Activated T-helper 17 cell treated with anti-CD3 and anti-CD28 coated beads, Interleukin-2, amount 50 U/mL, for 72 hours (primary cell): ENCODE measurements around the gene ELAVL3. TPM values are rescaled to one million over a fixed set of nuclear protein-coding genes. Genes with fewer than 3 reads are reported as not detected.

Experiments
- ATAC-seq: fragments of 150-1000 bp; cut with Tn5 transposase; replicated peaks from 2 replicates; pipeline ENCODE4 v1.10.0; 2021; ENCODE audit warnings: mild to moderate bottlenecking, moderate library complexity
- H3K27ac Mint-ChIP-seq: one replicate; pipeline ENCODE4 v1.8.0; 2022; ENCODE audit warnings: mixed read lengths
- H3K27me3 Mint-ChIP-seq: one replicate; pipeline ENCODE4 v1.8.0; 2022; ENCODE audit warnings: mixed read lengths
- H3K36me3 Mint-ChIP-seq: one replicate; pipeline ENCODE4 v1.8.0; 2022; ENCODE audit warnings: low read depth, mild to moderate bottlenecking, mixed read lengths
- H3K4me1 Mint-ChIP-seq: one replicate; pipeline ENCODE4 v1.8.0; 2022; ENCODE audit warnings: mixed read lengths
- H3K4me3 Mint-ChIP-seq: one replicate; pipeline ENCODE4 v1.8.0; 2022; ENCODE audit warnings: mild to moderate bottlenecking, mixed read lengths
- H3K9me3 Mint-ChIP-seq: one replicate; pipeline ENCODE4 v1.8.0; 2022; ENCODE audit warnings: mixed read lengths
- total RNA-seq, 2 donors: library from RNA; stranded (reverse); gene quantifications; one replicate each; pipeline ENCODE4 v1.2.3, GENCODE V29; 2022

The ELAVL3 gene
- total RNA-seq, 2 donors from 2014 or later, result 0.45 TPM; not detected in 1

DNA sequence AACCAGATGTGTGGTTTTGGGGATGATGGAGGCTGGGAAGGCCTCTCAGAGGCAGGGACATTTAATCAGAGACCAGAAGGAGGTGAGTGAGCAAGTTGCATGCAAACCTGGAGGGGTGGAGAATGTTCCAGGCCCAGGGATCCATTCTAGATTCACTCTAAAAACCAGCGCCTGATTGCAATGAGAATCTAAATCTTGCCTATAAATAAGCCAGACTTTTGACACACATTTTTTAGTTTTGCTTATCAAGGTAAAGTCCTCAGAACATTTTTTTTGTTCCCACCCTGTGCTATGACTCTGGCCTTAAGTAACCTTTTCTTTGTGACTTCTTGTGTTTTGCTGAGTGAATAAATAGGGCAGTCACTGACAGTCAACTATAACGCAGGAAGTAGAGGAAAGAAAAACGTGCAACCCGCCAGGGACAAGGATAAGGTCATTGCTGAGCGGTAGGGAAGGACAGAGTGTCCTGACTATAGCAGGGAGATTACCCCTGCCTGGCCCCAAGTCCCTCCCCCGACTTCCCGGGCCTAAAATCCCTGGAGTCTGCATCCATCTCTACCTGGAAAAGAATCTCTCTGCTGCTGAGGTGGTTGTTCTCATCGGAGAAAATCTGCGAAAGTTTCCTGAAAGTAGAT lies 76.1 kb downstream of the ELAVL3 start:
- H3K27me3 Mint-ChIP-seq, result peaks cover 7% of the 10 kb centered on the region

DNA sequence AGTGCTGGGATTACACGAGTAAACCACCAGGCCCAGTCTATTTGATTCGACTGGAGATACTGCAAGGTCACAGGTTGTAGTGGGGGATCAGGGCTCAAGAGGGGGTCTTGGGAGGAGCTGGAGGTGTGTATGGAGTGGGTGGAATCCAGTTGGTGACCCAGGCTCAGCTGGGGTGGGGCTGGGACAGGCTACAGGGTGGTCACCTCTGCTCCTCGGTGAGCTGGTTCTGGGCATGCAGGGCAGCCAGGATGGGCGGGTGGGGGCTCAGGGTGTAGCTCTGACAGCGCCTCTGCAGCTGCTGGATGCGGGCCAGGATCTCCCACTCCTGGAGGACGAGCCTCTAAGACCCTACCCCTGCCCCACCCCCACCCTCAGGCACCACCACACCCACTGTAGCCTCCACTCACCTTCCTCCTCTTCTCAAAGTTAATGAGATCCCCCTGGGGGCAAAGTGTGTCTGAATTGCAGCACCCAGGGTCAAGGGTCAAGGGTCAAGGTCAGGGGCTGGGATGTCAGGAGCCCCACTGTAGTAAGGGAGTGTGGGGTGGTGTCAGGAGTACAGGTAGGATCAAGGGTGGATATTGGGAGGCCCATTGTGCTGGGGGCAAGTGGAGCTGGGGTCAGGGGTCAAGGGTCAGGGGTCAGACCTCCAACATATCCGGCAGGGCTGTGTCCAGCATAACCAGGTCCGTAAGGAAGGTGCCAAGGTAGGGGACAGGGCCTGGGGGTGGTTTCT lies 78.9 kb downstream of the ELAVL3 start:
- no peak overlapping the region for H3K4me3 Mint-ChIP-seq
- H3K27ac Mint-ChIP-seq, result no peak overlapping the region
- H3K9me3 Mint-ChIP-seq, result no peaks in the 10 kb centered on the region
- H3K4me1 Mint-ChIP-seq, result no peaks in the 10 kb centered on the region
- peaks cover 4% of the 10 kb centered on the region for H3K27me3 Mint-ChIP-seq
- no peaks in the 10 kb centered on the region for H3K36me3 Mint-ChIP-seq
- ATAC-seq, result no peak

More for the DNA sequence above, 76.1 kb downstream of the ELAVL3 start:
- Mint-ChIP-seq H3K4me3 (no peak overlapping the region), H3K27ac (no peak overlapping the region), H3K9me3 (no peaks in the 10 kb centered on the region), H3K4me1 (no peaks in the 10 kb centered on the region), H3K36me3 (no peaks in the 10 kb centered on the region)
- no peak for ATAC-seq

Other genes with a start within 250 kb of the ELAVL3 start
- gene ANGPTL8, start 241.4 kb downstream of the ELAVL3 start, total RNA-seq, result not detected
- gene DOCK6, start 218.5 kb downstream of the ELAVL3 start, total RNA-seq, result 1 to 10 TPM; 4.5 to 6.4 TPM
- not detected for gene TSPAN16, start 184.9 kb downstream of the ELAVL3 start, total RNA-seq
- 10 to 100 TPM in 1 of 2 donors, 1 to 10 TPM in 1; 9.7 to 13.4 TPM for gene RAB3D, start 141.4 kb downstream of the ELAVL3 start, total RNA-seq
- 10 to 100 TPM; 30.9 to 31.0 TPM for gene TMEM205, start 134.8 kb downstream of the ELAVL3 start, total RNA-seq
- 10 to 100 TPM; 17.4 to 45.4 TPM for gene CCDC159, start 134.5 kb downstream of the ELAVL3 start, total RNA-seq
- gene PLPPR2, start 125.6 kb downstream of the ELAVL3 start, total RNA-seq, result 1 to 10 TPM; 2.9 to 9.7 TPM
- gene SWSAP1, start 106.4 kb downstream of the ELAVL3 start, total RNA-seq, result 1 to 10 TPM; 1.5 to 2.4 TPM
- 10 to 100 TPM in 1 of 2 donors, 1 to 10 TPM in 1; 6.7 to 22.6 TPM for gene EPOR, start 96.7 kb downstream of the ELAVL3 start, total RNA-seq
- gene RGL3, start 61.7 kb downstream of the ELAVL3 start, total RNA-seq, result under 1 TPM in 1 of 2 donors, not detected in 1; 0.50 TPM
- under 1 TPM; 0.15 to 0.42 TPM for gene ODAD3, start 45.9 kb downstream of the ELAVL3 start, total RNA-seq
- gene PRKCSH, start 45.4 kb downstream of the ELAVL3 start, total RNA-seq, result 100 to 1,000 TPM; 281 to 300 TPM
- gene ZNF653, start 24.8 kb upstream of the ELAVL3 start, total RNA-seq, result 10 to 100 TPM; 18.8 to 26.3 TPM
- 10 to 100 TPM; 44.2 to 53.3 TPM for gene ECSIT, start 48.1 kb upstream of the ELAVL3 start, total RNA-seq
- gene CNN1, start 57.8 kb upstream of the ELAVL3 start, total RNA-seq, result not detected
- 10 to 100 TPM; 48.0 to 66.5 TPM for gene ELOF1, start 78.2 kb upstream of the ELAVL3 start, total RNA-seq
- 10 to 100 TPM; 19.9 to 26.3 TPM for gene ACP5, start 96.6 kb upstream of the ELAVL3 start, total RNA-seq
- 1 to 10 TPM; 4.6 to 5.9 TPM for gene ZNF627, start 116.4 kb upstream of the ELAVL3 start, total RNA-seq